Embryonic facial prominence (tissue), 1 donor: Measurements from ENCODE around the gene VDR.

Experiments
- DNase-seq: peaks from one replicate; pipeline ENCODE4 v3.0.0-alpha.2; 2016; ENCODE audit errors: extremely low spot score

The VDR gene

GRCh38 chr12:47904713-47905709, at the start of gene VDR:
TSS of gene VDR (minus strand) at chr12:47904994. CDS start at chr12:47879113, 25,881 bp downstream.
- DNase-seq = peak; percentile 23

DNA sequence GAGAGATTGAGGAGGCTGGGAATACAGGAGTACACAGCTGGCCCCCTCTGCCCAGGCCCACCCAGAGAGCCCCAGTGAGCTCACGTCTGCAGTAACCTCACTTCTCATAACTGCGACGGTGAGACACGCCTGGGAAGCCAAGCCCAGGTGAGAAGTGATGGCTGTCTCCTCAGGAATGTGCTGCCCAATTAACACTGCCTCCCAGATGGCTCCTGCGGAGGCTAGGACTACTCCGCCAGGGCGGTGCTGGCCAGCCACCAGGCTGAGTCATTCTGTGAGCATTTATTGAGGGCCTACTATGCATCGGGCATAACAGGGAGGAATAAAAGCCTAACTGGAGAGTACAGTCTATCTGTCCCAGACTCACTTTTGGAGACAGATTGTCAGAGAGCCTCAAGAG, 49.3 kb upstream of the VDR start:
- DNase-seq = no peak

DNA sequence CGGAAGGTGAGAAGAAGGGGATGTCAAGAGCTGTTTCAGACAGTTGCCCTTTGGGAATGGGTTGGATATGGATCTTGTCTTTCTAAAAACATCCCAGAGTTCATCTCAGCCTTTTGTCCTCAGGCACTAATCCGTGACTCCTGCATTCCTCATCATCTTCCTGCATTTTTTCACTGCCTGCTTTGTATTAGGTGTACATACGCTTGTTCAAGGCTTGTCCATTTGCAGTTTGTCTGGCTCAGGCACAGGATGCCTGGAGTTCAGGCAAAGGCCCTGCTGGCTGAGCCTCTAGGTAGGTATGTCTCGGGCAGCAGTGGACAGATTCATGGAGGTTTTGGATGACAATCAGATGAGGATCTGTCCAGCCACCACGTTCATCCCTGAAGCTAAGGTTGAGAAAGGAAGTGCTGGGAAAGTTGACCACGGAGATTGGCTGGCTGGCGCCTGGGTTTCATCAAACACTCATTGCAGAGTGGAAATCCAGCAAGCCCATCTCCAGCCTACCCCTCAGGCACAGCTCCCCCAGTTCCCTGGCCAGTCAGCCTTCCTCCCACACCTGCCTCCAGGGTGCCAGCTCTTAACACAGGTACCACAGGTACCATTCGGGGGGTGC, 46.2 kb upstream of the VDR start:
- DNase-seq = no peak

DNA sequence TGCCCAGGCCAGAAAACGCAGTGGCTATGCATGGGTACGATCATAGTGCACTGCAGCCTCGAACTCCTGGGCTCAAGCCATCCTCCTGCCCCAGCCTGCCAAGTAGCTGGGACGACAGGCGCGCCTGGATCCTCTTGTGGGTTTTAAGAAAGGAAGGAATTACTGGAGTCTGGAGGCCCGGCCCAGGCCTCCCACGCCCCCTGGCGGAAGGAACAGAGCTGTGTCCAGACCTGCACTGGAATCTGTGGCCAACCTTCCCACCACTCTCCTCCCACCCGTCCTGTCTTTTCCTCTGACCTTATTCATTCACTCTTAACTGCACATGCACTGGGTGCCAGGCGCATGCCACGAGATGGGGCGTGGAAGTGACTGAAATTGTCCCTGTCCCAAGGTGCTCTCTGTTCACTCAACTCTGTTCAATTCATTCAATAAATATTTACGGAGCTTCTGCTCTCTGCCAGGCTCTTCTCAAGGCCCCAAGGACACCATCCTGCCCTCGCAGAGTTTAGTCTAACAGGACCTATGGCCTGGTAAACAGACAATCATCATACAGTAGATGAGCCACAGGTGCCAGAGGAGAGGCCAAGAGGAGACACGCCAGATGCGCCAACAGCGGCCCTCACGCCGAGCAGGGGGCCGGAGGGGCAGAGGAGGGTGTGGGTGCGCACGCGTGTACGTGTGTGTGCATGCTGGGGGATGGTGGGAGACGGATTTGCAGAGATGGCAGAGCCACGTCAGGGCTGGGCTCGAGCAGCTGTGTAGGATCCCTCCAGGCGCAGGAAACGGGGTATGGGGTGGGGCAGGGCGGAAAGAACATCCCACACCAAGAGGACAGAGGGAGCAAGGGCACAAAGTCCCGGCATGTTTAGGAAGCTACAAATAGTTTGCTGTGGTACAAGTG, 44.9 kb upstream of the VDR start:
- no peak for DNase-seq

DNA sequence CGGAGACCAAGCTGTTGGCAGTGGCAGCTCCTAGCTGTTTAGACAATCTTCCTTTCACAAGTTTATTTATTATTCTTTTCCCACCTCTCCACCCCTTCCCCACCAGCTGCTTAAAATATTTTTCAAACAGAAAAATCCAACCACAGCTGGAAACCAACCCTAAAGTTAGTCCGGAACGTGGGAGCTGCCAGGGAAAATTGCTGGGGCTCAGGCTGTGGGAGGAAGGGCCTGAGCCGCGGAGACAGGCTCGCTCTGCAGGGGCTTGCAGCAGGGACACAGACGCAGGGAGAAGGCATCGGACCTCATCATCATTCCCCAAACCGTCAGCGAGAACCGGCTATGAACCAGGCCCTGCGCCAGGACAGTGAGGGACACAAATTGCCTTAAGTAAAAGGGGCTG, 42.5 kb upstream of the VDR start:
- no peak for DNase-seq

DNA sequence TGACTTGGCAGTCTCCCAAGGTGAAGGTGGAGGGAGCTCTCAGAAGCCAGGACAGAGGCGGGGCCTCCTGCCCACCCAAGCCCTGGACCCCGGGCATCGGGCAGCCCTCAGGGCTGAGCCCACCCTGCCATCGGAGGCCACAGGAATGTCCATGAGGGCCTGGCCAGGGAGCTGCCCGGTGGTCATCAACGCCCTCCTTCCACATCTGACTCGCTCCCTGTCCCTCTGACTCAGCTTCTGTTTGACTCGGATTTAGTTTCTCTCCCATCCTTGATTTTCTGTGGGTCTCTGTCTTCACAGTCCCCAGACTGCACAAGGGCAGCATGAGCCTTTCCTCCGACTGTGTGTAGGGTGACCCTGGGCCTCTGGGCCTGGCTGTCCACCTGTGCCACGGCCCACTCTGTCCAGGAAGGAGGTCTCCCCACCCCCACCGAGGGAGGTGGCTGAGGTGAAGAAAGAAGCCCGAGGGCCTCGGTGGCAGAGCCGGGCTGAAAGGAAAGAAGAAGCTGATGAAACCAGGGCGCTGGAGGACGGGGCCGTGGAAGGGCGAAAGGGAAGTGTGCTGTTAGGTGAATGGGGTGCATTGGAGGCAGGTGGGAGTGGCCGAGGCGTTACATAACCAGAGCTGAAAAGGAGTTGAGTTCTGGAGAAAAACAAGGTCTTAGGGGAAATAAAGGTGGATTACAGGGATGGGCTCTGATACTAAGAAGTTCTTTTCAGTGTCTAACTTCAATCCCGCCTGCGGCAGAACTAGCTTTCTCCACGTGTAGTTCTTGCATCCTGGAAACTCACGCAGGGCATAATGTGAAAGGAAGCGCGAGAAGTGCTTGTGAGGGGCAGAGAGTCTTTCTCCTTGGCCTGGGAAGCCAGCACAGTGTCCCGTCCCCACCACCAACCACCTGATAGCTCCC, 41.9 kb upstream of the VDR start:
- no peak for DNase-seq

GRCh38 chr12:47945341-47945728, 40.5 kb upstream of the VDR start:
- no peak for DNase-seq

GRCh38 chr12:47944685-47945340, 40.0 kb upstream of the VDR start:
- no peak for DNase-seq

GRCh38 chr12:47943623-47944340, 39.0 kb upstream of the VDR start:
- DNase-seq = no peak

- DNase-seq = no peak
Observed at GRCh38 chr12:47942614-47943225, 37.9 kb upstream of the VDR start.

GRCh38 chr12:47941871-47942613, 37.2 kb upstream of the VDR start:
- DNase-seq = no peak

DNA sequence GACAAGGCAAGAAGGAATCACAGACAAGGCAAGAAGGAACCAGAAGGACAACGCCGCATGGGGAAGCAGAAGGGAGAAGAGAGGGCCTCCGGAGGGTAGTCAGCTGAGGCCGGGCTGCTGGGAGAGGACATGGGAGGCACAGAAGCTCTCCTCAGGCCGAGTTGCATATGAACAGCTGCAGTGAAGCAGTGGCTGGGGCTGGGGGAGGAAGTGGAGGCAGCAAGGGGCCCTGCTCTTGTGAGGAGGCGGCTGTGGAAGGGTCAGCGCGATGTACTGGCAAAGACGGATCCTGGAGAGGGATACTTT, 36.6 kb upstream of the VDR start:
- no peak for DNase-seq

- no peak for DNase-seq
Observed at GRCh38 chr12:47940773-47941474, 36.1 kb upstream of the VDR start.

DNA sequence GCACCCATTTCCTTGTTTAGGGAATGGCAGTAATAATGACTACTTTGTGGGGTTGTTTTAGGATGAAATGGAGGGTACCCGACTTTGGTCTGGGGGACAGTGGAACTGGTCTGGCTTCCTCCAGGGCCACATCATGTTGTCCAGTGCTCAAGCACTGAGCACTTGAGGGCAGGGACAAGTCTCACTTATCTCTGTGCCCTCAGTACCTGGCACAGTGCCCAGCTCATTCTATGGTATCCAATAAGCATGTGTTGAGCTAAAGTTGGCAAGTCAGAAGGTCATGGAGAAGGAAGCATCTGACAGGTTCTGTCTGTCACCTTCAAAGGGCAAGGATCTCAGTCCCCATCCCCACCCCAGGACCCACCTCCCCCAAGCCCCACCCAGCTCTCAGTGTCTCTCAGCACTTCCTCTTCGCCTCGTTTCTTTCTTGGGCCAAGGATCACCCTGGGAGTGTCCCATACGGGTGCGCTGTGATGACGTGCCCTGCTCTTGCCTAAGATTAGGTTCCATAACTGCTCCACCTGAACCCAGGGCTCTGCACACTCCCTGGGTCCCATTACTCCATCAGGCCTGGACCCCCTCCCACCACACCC, 34.3 kb upstream of the VDR start:
- no peak for DNase-seq

DNA sequence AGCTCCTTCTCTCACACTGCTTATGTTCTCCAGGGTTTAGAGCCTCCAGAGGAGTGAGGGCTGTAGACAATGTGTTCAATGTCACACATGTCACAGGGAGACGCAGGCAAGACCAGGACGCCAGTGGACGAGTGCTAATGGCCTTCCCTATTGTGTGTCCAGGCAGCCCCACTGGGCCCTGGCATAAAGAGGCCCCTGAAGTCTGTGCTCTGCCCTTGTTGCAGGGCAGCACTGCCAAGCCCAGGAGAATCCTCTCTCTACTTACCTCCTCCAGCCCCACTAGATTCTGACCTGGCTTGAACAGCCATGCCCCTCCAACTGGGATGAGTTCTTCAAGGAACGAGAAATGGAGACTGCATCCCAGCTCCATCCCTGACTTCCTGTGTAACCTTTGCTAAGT, 33.8 kb upstream of the VDR start:
- DNase-seq = no peak

DNA sequence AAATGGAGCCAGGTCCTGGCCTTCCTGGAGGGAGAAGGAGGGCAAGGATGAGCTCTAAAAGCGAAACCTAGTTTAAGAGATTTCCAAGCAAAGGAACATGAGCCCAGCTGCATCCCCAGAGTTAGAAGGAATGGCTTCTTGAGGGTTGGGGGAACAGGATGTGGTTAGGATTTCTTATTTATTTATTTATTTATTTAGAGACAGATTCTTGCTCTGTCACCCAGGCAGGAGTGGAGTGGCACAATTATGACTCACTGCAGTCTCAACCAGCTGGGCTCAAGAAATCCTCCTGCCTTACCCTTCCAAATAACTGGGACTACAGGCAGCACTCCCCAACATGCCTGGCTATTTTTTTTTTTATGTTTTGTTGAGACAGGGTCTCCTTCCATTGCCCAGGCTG, 33.3 kb upstream of the VDR start:
- no peak for DNase-seq

DNA sequence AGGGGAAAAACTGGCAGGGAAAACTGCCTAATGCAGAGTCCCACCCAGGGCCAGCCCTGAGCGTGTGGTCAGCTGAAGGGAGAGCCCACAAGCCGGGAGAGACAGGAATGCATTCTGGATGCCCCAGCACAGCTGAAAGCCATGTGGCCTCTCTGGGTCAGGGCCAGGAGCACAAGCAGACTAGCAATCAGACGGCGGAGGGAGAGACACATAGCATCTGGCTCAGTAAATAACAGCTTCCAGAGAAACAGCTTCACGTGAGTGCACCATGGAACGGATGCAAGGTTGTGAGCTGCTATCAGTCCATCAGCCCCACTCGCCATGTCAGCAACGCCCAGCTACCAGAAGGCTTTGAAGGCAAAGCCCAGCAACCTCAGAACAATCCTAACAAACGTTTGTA, 30.4 kb upstream of the VDR start:
- no peak for DNase-seq

GRCh38 chr12:47931187-47931586, 26.4 kb upstream of the VDR start:
- no peak for DNase-seq
